Measurements from ENCODE around the gene TTC9.

The TTC9 gene

DNA sequence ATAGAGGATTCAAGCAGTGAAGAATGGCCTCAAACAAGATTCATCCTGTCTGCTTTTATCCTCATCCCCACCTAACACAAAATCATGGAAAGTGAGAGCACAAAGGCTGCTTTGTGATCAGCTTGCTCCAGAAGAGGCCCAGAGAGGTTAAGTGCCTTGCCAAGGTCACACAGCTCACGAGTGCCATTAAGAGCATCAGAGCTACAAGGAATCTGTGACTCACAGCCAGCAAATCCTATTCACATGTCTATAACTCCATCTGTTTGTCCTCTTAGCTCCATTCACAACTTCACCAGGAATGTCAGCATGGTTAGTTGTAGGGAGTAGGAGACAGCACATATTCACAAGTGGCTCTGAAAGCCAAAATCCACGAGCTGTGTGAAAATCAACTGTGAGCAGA lies 79.8 kb downstream of the TTC9 start:
- TF ChIP-seq, protein P1, sequence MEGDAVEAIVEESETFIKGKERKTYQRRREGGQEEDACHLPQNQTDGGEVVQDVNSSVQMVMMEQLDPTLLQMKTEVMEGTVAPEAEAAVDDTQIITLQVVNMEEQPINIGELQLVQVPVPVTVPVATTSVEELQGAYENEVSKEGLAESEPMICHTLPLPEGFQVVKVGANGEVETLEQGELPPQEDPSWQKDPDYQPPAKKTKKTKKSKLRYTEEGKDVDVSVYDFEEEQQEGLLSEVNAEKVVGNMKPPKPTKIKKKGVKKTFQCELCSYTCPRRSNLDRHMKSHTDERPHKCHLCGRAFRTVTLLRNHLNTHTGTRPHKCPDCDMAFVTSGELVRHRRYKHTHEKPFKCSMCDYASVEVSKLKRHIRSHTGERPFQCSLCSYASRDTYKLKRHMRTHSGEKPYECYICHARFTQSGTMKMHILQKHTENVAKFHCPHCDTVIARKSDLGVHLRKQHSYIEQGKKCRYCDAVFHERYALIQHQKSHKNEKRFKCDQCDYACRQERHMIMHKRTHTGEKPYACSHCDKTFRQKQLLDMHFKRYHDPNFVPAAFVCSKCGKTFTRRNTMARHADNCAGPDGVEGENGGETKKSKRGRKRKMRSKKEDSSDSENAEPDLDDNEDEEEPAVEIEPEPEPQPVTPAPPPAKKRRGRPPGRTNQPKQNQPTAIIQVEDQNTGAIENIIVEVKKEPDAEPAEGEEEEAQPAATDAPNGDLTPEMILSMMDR (IDR thresholded peaks at IDR 0.05; ENCODE audit: low read depth, low read length) = no peak
- DNase-seq (ENCODE audit: low read depth in 2 of 2) = no peak
- H3K4me3 ChIP-seq (replicated peaks in 1 of 2; ENCODE audit: low read depth in 2 of 2, low read length in 2 of 2) = no peak overlapping the region

DNA sequence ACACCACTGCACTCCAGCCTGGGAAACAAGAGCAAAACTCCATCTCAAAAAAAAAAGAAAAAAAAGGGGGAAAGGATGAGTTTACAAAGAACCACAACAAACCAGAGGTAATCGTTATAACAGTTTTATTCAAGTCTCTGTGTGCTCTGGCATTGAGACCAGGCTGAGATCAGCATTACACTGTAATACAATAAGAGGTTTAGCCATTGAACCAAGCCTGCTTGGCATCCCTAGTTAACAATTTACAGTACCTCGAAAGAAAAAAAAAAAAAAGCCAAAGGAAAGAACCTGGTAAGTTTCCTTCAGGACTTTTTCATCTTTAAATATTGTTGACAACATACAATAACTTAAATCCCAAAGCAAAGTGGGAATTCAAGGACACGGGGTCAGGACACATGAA lies 80.7 kb downstream of the TTC9 start:
- TF ChIP-seq, protein P1 (IDR thresholded peaks at IDR 0.05; ENCODE audit: low read depth, low read length) = no peak
- H3K4me3 ChIP-seq (replicated peaks in 1 of 2; ENCODE audit: low read depth in 2 of 2, low read length in 2 of 2) = no peak overlapping the region
- no peak for DNase-seq (ENCODE audit: low read depth in 2 of 2)

DNA sequence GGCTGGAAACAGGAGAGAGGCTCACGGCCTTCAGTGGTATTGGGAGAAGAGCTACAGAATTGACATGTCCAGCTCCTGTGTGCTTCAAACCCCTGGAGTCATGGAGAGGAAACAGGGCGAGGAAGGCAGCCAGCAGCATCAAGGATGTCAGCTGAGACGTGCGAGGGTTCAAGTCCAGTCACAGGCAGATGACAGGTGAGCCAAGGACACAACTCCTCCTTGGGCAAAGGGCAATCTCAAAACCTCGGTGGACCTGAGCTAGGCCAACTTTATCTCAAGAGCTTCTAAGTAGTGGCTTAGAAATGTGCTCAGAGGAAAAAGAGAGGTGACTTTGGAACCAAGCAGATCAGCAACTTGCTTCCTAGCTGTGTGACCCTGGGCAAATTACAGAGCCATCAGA lies 81.6 kb downstream of the TTC9 start:
- no peak overlapping the region for H3K4me3 ChIP-seq (replicated peaks in 1 of 2; ENCODE audit: low read depth in 2 of 2, low read length in 2 of 2)
- TF ChIP-seq, protein P1 (IDR thresholded peaks at IDR 0.05; ENCODE audit: low read depth, low read length) = no peak
- no peak for DNase-seq (ENCODE audit: low read depth in 2 of 2)

DNA sequence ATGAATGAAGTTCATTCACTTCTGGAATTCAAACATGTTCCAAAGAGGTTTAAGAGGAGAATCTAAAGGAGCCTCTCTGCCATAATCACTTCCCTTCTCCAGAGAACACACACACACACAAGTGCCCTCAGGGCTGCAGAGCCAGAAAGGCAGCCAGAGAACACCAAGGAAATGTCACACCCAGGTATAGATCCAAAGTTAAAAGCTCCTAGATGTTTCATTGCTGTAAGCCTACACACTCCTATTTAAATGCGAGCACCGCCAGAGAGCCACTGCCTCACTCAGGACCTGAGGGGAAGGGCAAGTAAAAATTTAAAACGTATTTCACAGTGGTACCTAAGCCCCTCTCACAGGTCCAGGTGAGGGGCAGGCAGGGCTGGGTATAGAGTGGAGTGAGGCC lies 82.4 kb downstream of the TTC9 start:
- TF ChIP-seq, protein P1 (IDR thresholded peaks at IDR 0.05; ENCODE audit: low read depth, low read length) = no peak
- no peak overlapping the region for H3K4me3 ChIP-seq (replicated peaks in 1 of 2; ENCODE audit: low read depth in 2 of 2, low read length in 2 of 2)
- no peak for DNase-seq (ENCODE audit: low read depth in 2 of 2)

DNA sequence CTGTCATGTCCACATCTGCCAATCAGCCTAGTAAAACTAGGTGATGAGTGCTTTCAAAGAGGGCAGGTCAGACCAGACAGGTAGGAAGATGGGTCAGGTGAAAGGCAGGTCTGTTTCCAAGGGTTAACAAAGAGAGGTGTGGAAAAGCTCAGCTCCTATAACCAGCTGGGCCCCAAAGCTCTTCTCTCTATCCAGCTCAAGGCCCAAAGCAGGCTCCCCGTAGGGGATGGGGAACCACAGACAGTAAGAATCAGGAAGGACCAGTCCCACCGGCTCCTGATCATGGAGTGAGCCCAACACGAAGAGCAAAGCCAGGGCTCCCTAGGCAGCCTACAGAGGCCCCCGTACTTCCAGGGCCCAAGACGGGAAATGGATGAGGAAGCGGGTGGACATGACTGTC lies 83.2 kb downstream of the TTC9 start:
- no peak for DNase-seq (ENCODE audit: low read depth in 2 of 2)
- TF ChIP-seq, protein P1 (IDR thresholded peaks at IDR 0.05; ENCODE audit: low read depth, low read length) = no peak
- H3K4me3 ChIP-seq (replicated peaks in 1 of 2; ENCODE audit: low read depth in 2 of 2, low read length in 2 of 2) = no peak overlapping the region

Data from cardiac fibroblast (primary cell).